H1 (cell line): ENCODE results near the gene MRTO4. TPM values are rescaled to one million over a fixed set of nuclear protein-coding genes. Genes with fewer than 3 reads are reported as not detected.

Experiments
- ASH2L ChIP-seq: fragments of 200-600, 300-600 bp; sonication (generic); IDR thresholded peaks from one replicate; pipeline ENCODE4 v1.7.1; 2017; ENCODE audit warnings: low read length
- ATF2 ChIP-seq: IDR thresholded peaks from 2 replicates; pipeline ENCODE4 v1.6.1; 2012; ENCODE audit warnings: low read length, inconsistent platforms
- CEBPB ChIP-seq: IDR thresholded peaks from 2 replicates; pipeline ENCODE4 v1.6.1; 2012; ENCODE audit warnings: low read depth, low read length
- GTF2F1 ChIP-seq: IDR thresholded peaks from 2 replicates; pipeline ENCODE4 v1.6.1; 2012; ENCODE audit warnings: low read depth, low read length, improper control_type of control experiment, borderline replicate concordance
- KDM5A ChIP-seq: fragments of 200-600 bp; IDR thresholded peaks from 2 replicates; pipeline ENCODE4 v1.7.1; 2012; ENCODE audit warnings: mild to moderate bottlenecking, low read length, inconsistent platforms, mixed read lengths
- MAX ChIP-seq: IDR thresholded peaks from 2 replicates; pipeline ENCODE4 v1.6.1; 2012; ENCODE audit warnings: inconsistent platforms
- POLR2AphosphoS5 ChIP-seq: IDR thresholded peaks from 2 replicates; pipeline ENCODE4 v1.6.1; 2011; ENCODE audit warnings: low read depth, low read length
- SUZ12 ChIP-seq: fragments of 200-600 bp; sonication (generic); IDR thresholded peaks from 2 replicates; pipeline ENCODE4 v1.6.1; 2012; ENCODE audit warnings: mild to moderate bottlenecking, inconsistent platforms, low read length, moderate library complexity, mixed read lengths
- TAF1 ChIP-seq: IDR thresholded peaks from 2 replicates; pipeline ENCODE4 v1.6.1; 2011; ENCODE audit warnings: mild to moderate bottlenecking, low read depth, low read length
- TBP ChIP-seq: IDR thresholded peaks from 2 replicates; pipeline ENCODE4 v1.6.1; 2011; ENCODE audit warnings: low read depth, low read length, improper control_type of control experiment
- TCF12 ChIP-seq: IDR thresholded peaks from 2 replicates; pipeline ENCODE4 v1.6.1; 2011; ENCODE audit warnings: low read depth, mild to moderate bottlenecking, low read length
- polyA plus RNA-seq, 7 experiments: library from polyadenylated mRNA; depleted of rRNA in 3 of 7; stranded (reverse) in 5 of 7; unstranded in 2 of 7; fragments of >200 nt in 5 of 7; fragments of 200-250 nt in 2 of 7; gene quantifications; 1 replicate in 5 of 7; 2 replicates in 1 of 7; 4 replicates in 1 of 7; pipeline versions ENCODE4 v1.2.1 to v1.2.3, GENCODE V29; 2011 to 2013; ENCODE audit warnings: missing spikeins in 2 of 7, mixed read lengths in 2 of 7
- total RNA-seq: library from RNA; stranded (reverse); fragmentation: NEBNext Ultra II Directional; extraction: Animal tissue kit (Norgen Biotek cat#: 25700); gene quantifications from 2 replicates; pipeline ENCODE4 v1.2.1, GENCODE V29; 2021

The MRTO4 gene
- total and polyA plus RNA-seq, 2 of the 8 experiments (the other 6 are each of a cell fraction or from before 2014, with no cell fraction given), result 36.9 to 64.3 TPM

GRCh38 chr1:19222979-19223824, 28.4 kb upstream of the MRTO4 start (continued):
- TF ChIP-seq ATF2, result no peak
- TF ChIP-seq TCF12, result no peak
- TF ChIP-seq MAX, result no peak
- no peak for TF ChIP-seq CEBPB
- no peak for TF ChIP-seq GTF2F1
- no peak for TF ChIP-seq ASH2L
- TF ChIP-seq KDM5A, result no peak
- TF ChIP-seq SUZ12, result no peak
- no peak for TF ChIP-seq TAF1
- TF ChIP-seq POLR2AphosphoS5, result no peak
- no peak for TF ChIP-seq TBP
